Stomach (tissue), 19 donors: ENCODE results near the gene LCN12. TPM values are rescaled to one million over a fixed set of nuclear protein-coding genes. Genes with fewer than 3 reads are reported as not detected.

Experiments used
- DNase-seq, 2 donors: peaks; one replicate each; pipeline versions ENCODE4 v3.0.0 to v3.0.0-alpha.2; 2013 to 2019
- H3K27ac ChIP-seq, 5 donors: fragments of 200-600 bp in 4 of 5; sonication (generic) in 4 of 5; one replicate each; pipeline ENCODE4 v1.5.1; 2013 to 2019; ENCODE audit warnings: mild to moderate bottlenecking in 1 of 5, moderate library complexity in 1 of 5
- H3K27me3 ChIP-seq, 3 donors: fragments of 200-600 bp; sonication (generic); one replicate each; pipeline ENCODE4 v1.5.1; 2017 to 2019; ENCODE audit warnings: mixed run types in 1 of 3
- H3K36me3 ChIP-seq, 4 donors: fragments of 200-600 bp; sonication (generic); 1 replicate in 3 of 4; 2 replicates in 1 of 4; pipeline ENCODE4 v1.5.1; 2016 to 2019
- H3K4me1 ChIP-seq, 4 donors: fragments of 200-600 bp; sonication (generic); one replicate each; pipeline ENCODE4 v1.5.1; 2016 to 2019
- H3K4me3 ChIP-seq, 4 donors: fragments of 200-600 bp; sonication (generic) in 3 of 4; one replicate each; pipeline ENCODE4 v1.5.1; 2016 to 2019; ENCODE audit warnings: mild to moderate bottlenecking in 1 of 4
- H3K9me3 ChIP-seq, 4 donors: fragments of 200-600 bp; sonication (generic); one replicate each; pipeline ENCODE4 v1.5.1; 2016 to 2019
- EP300 ChIP-seq: sonication (generic); formaldehyde crosslinking; IDR thresholded peaks from one replicate; pipeline ENCODE4 v1.6.1; 2017; ENCODE audit warnings: antibody characterized with exemption
- POLR2A ChIP-seq, 4 donors: fragments of 450-650 bp; IDR thresholded peaks; one replicate each; pipeline ENCODE4 v1.6.1; 2016; ENCODE audit warnings: antibody characterized with exemption in 4 of 4, control low read depth in 2 of 4, mild to moderate bottlenecking in 1 of 4, moderate library complexity in 1 of 4
- POLR2AphosphoS5 ChIP-seq, 3 donors: sonication (generic); formaldehyde crosslinking; IDR thresholded peaks; one replicate each; pipeline ENCODE4 v1.6.1; 2016; ENCODE audit warnings: antibody characterized with exemption in 3 of 3
- WGBS, 5 donors: extraction: QIAGEN DNeasy Blood & Tissue Kit in 3 of 5; methylation state at CpG; one replicate each; pipeline versions ENCODE4 v1.1.5 to v1.1.7; 2013 to 2018; 5-methylcytosine and 5-hydroxymethylcytosine counted together
- intact Hi-C: fragments of 100-400 bp; cut with DNase I; formaldehyde crosslinking; loops from one replicate; pipeline ENCODE4 v1.15.1; 2023; ENCODE audit warnings: low total_unique reads
- long read RNA-seq, 10 donors: transcript quantifications; one replicate each; lab custom pipeline, GENCODE V29; 2026
- polyA plus RNA-seq, 3 donors: library from polyadenylated mRNA; stranded (reverse); fragments of 200-250 nt; gene quantifications; one replicate each; pipeline ENCODE4 v1.2.3, GENCODE V29; 2013
- total RNA-seq, 5 donors: library from RNA; depleted of rRNA; stranded (reverse); fragments of >200 nt; gene quantifications; one replicate each; pipeline versions ENCODE4 v1.1.0 to v1.2.3, GENCODE V29; 2014 to 2016
- TF ChIP-seq, protein P1 (sequence below), 7 experiments: fragments of 450-650 bp in 4 of 7; fragments of 200-600 bp in 3 of 7; sonication (generic) in 3 of 7; IDR thresholded peaks; one replicate each; pipeline ENCODE4 v1.5.1; 2016 to 2019; ENCODE audit warnings: antibody characterized with exemption in 7 of 7, control low read depth in 2 of 7, mild to moderate bottlenecking in 1 of 7
- donor health status: healthy with polysubstance abuse.
- donor health status: Bipolar disorder and iron deficiency.
- donor health status: healthy.

Gene LCN12, protein sequence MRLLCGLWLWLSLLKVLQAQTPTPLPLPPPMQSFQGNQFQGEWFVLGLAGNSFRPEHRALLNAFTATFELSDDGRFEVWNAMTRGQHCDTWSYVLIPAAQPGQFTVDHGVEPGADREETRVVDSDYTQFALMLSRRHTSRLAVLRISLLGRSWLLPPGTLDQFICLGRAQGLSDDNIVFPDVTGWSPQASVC
- 1 to 10 TPM in 1 of 5 donors, under 1 TPM in 1, not detected in 3; 0.73 to 2.2 TPM for total RNA-seq
- polyA plus RNA-seq = 1 to 10 TPM; 2.3 to 6.3 (median 3.1) TPM
- long read RNA-seq, donor 1 = 0 reads
- long read RNA-seq, donor 2 = 0 reads
- long read RNA-seq, donor 3 = 0 reads
- long read RNA-seq, donor 4 = 0 reads
- long read RNA-seq, donor 5 = 0 reads
- long read RNA-seq, donor 6, partial matches to known transcripts = 0 of 1 reads
- long read RNA-seq, donor 6, other reads (novel, unspliced or antisense) = 0 of 1 reads
- long read RNA-seq, donor 7 = 0 reads
- long read RNA-seq, donor 8 = 0 reads
- long read RNA-seq, donor 9, partial matches to known transcripts = 0 of 1 reads
- long read RNA-seq, donor 9, other reads (novel, unspliced or antisense) = 0 of 1 reads
- long read RNA-seq, donor 10, partial matches to known transcripts = 0 of 5 reads
- long read RNA-seq, donor 10, other reads (novel, unspliced or antisense) = 5 of 5 reads

DNA sequence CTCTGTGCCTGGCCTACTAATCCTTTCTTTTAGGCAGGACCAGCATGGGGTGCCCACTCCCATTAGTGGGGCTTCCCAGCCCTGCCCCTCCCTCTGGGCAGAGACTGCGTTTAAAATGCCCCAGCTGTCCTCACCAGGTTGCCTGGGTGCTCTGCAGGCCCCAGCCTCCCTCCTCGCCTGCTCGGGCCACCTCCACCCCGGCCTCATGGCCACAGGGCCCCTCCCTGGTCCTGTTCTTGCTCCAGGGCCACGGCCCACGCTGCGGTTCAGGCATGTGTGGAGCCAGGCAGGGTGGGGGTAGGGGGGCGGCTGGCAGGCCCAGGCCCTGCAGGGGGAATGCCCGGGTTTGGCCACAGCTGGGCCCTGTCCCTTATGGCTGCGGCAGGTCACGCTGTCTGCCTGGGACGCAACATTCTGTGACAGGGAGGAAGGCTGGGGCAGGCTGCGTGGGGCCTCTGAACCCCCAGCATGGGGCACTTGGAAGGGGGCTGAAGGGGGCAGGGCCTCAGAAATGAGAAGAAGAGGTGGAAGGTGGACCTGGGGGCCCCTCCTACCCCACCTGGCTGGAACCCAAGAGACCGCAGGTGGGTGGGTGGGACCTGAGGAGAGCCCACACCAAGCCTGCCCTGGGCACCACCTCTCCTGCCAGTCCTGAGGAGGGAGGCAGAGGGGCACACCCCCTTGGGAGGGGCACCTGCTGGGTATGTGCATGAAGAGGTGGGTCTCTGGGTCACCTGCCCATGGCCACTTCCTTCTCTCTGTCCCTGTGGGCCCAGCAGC, at the start of gene LCN12:
Gene LCN12, plus strand, starts transcription at position 733 of the 780 bp plus-strand sequence. CDS start 55 bp downstream, outside the sequence.
- no peaks in the 10 kb centered on the region for H3K36me3 ChIP-seq
- peak within 1 kb of the TSS in 2 of 5 donors; percentile 29 to 90 for H3K27ac ChIP-seq
- peaks cover 27 to 53% (median 51%) of the 10 kb centered on the region in 4 donors for H3K4me1 ChIP-seq
- no peak within 1 kb of the TSS for H3K4me3 ChIP-seq
- WGBS, 5 donors = 53 to 69% (median 66%) methylated on average over 11 to 14 of the region's 14 CpGs
- peak in 1 of 2 donors; percentile 80 for DNase-seq
- TF ChIP-seq, protein P1, sequence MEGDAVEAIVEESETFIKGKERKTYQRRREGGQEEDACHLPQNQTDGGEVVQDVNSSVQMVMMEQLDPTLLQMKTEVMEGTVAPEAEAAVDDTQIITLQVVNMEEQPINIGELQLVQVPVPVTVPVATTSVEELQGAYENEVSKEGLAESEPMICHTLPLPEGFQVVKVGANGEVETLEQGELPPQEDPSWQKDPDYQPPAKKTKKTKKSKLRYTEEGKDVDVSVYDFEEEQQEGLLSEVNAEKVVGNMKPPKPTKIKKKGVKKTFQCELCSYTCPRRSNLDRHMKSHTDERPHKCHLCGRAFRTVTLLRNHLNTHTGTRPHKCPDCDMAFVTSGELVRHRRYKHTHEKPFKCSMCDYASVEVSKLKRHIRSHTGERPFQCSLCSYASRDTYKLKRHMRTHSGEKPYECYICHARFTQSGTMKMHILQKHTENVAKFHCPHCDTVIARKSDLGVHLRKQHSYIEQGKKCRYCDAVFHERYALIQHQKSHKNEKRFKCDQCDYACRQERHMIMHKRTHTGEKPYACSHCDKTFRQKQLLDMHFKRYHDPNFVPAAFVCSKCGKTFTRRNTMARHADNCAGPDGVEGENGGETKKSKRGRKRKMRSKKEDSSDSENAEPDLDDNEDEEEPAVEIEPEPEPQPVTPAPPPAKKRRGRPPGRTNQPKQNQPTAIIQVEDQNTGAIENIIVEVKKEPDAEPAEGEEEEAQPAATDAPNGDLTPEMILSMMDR (IDR thresholded peaks at IDR 0.05) = no peak
- TF ChIP-seq POLR2A (IDR thresholded peaks at IDR 0.05) (no peak), EP300 (no peak), POLR2AphosphoS5 (IDR thresholded peaks at IDR 0.05) (no peak)
- no peaks in the 10 kb centered on the region for H3K27me3 ChIP-seq
- intact Hi-C loops = loop anchor here (10.0 kb wide), 1 partner anchor 73 kb away; the partner anchor contains the start of gene ABCA2
- no peaks in the 10 kb centered on the region for H3K9me3 ChIP-seq

DNA sequence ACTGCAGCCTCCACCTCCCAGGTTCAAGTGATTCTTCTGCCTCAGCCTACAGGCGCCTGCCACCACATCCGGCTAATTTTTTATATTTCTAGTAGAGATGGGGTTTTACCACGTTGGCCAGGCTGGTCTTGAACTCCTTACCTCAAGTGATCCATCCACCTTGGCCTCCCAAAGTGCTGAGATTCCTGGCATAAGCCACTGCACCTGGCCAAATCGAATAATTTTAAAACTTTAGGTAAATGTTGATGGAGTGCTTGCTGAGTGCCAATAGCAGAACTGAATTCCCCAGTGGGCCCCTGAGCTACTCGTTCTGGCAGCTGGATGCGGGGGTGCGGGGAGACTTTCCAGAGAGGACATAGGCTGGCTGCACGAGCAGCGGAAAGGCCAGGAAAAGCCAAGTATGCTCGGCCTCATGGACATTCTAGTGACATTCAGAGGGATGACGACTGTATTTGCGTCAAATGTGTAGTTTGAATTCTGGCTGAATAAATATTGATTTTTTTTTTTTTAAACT, 49.0 kb upstream of the LCN12 start:
- Histone ChIP-seq H3K27me3 (no peaks in the 10 kb centered on the region), H3K9me3 (no peaks in the 10 kb centered on the region), H3K4me1 (peaks cover 34 to 61% (median 38%) of the 10 kb centered on the region in 4 donors), H3K27ac (peak overlapping the region; percentile 73 to 92 (median 84)), H3K36me3 (peaks cover 9 to 62% (median 49%) of the 10 kb centered on the region in 4 donors), H3K4me3 (no peak overlapping the region)
- 23 to 43% (median 36%) methylated on average over 12 of the region's 12 CpGs for WGBS, 5 donors
- intact Hi-C loops = no loop called here
- TF ChIP-seq, protein P1 (IDR thresholded peaks at IDR 0.05) = no peak
- TF ChIP-seq POLR2A (IDR thresholded peaks at IDR 0.05) (no peak), EP300 (no peak), POLR2AphosphoS5 (IDR thresholded peaks at IDR 0.05) (peak; percentile 13 to 36 (median 16))
- peak; percentile 55 to 74 for DNase-seq

DNA sequence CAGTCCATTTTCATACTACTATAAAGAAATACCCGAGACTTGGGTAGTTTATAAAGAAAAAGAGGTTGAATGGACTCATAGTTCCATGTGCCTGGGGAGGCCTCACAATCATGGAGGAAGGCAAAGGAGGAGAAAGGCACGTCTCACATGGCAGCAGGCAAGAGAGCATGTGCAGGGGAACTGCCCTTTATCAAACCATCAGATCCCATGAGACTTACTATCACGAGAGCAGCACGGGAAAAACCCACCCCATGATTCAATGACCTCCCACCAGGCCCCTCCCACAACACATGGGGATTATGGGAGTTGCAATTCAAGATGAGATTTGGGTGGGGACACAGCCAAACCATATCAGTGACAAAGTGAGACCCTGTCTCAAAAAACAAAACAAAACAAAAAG, 45.8 kb upstream of the LCN12 start:
- H3K36me3 ChIP-seq = peaks cover 11 to 64% (median 52%) of the 10 kb centered on the region in 4 donors
- no peak overlapping the region for H3K4me3 ChIP-seq
- H3K27ac ChIP-seq = no peak overlapping the region
- H3K4me1 ChIP-seq = peaks cover 21 to 33% (median 28%) of the 10 kb centered on the region in 4 donors
- 70 to 83% (median 73%) methylated on average over 4 of the region's 4 CpGs for WGBS, 5 donors
- no peaks in the 10 kb centered on the region for H3K27me3 ChIP-seq
- intact Hi-C loops = no loop called here
- H3K9me3 ChIP-seq = no peaks in the 10 kb centered on the region
- DNase-seq = no peak
- TF ChIP-seq POLR2A (IDR thresholded peaks at IDR 0.05) (no peak), POLR2AphosphoS5 (IDR thresholded peaks at IDR 0.05) (no peak)

DNA sequence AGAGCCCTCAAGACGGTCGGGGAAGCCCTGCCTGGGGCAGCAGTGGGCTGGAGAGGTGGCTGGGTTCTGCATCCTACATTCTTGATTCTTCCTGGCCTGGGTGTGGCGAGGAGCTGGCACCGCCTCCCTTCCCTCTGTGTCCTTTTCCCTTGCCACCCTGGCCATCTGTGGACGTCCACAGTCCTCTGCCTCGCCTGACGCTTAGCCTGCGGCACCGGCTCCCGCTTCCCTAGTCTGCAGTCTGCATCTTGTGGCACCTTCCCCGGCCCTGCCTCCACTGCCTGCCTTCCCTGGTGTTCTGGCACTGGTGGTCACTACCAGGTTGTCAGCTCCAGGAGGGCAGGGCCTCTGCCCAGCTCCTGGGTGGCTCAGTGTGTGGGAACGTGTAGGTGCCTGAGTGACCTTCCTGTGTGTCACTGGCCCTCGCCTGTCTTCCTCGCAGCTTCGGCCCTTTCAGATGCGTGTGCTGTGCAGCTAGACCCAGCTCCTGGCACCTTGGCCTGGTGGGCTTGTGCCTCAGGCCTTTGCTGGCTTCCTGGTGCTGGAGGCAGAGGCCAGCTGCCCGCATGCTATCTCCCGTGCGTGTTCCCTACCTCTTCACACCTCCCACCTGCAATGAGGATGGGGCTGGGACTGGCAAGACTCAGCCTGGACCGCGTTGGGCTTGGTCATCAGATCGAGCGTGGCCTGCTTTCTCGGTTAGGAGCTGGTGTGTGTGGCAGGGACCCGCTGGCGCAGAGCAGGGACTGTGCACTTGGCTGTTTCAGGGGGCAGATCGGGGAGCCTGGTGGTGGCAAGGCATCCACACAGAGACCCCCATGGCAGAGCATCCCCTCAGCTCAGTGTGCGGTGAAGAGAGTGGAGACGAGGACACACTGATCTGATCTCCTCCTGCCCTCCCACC, 44.8 kb upstream of the LCN12 start:
- H3K4me1 ChIP-seq = peaks cover 11 to 23% (median 18%) of the 10 kb centered on the region in 4 donors
- TF ChIP-seq, protein P1 (IDR thresholded peaks at IDR 0.05) = no peak
- TF ChIP-seq POLR2A (IDR thresholded peaks at IDR 0.05) = no peak
- TF ChIP-seq POLR2AphosphoS5 (IDR thresholded peaks at IDR 0.05) = no peak
- no peak for TF ChIP-seq EP300
- DNase-seq = no peak
- H3K9me3 ChIP-seq = no peaks in the 10 kb centered on the region
- no peak overlapping the region for H3K27ac ChIP-seq
- H3K36me3 ChIP-seq = peaks cover 14 to 70% (median 60%) of the 10 kb centered on the region in 4 donors
- intact Hi-C loops = no loop called here
- no peak overlapping the region for H3K4me3 ChIP-seq
- no peaks in the 10 kb centered on the region for H3K27me3 ChIP-seq
- WGBS, 5 donors = 89 to 97% (median 94%) methylated on average over 15 to 29 of the region's 29 CpGs
